GM18909 (cell line): ENCODE data around the gene COL26A1.
"Not testable (repeated sequence)": the region's sequence is repeated elsewhere in the genome, so short reads cannot be mapped to it uniquely, and the experiment has no call there.

Source experiments
- ATAC-seq: cut with Tn5 transposase; IDR thresholded peaks from one replicate; pipeline ENCODE4 v1.9.1; 2021; ENCODE audit warnings: mild to moderate bottlenecking; ENCODE audit not compliant: unreplicated experiment, poor library complexity

Gene COL26A1

GRCh38 chr7:101487105-101487458 lies 124.4 kb downstream of the COL26A1 start:
- ATAC-seq = no peak

GRCh38 chr7:101487753-101488152 lies 125.1 kb downstream of the COL26A1 start:
- no peak for ATAC-seq

DNA sequence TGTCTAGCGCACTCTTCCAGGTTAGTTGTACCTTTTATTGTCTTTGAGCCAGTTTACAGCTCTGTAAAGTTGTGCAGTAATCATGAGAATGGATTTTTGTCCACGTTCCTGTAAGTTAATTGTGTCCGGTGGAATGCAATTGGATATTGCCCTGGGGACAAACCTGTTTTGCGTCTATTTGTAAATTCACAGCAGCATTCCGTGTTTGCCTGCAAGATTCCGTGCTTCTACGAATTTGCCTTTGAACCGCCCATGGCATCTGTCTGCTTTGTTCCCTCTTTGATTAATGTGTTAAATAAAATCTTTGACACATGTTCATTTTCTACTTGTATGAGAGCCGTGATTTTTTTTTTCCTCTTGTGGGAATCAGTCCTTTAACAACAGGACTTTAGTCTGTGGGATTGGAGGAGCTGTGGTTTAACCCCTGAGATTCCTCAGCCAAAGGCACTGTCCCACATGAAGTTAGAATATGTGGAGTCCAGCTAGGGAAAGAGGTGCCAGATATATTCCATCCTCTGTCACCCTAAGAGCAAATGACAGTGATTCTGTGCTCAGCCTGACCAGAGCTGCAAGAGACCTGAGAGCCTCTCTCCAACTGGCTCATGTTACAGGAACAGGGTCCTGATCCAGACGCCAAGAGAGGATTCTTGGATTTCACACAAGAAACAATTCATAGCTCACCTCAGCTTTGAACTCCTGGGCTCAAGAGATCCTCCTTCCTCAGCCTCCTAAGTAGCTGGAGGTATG lies 126.3 kb downstream of the COL26A1 start:
- ATAC-seq = no peak

GRCh38 chr7:101490439-101490838 lies 127.8 kb downstream of the COL26A1 start:
- ATAC-seq = not testable (repeated sequence)

DNA sequence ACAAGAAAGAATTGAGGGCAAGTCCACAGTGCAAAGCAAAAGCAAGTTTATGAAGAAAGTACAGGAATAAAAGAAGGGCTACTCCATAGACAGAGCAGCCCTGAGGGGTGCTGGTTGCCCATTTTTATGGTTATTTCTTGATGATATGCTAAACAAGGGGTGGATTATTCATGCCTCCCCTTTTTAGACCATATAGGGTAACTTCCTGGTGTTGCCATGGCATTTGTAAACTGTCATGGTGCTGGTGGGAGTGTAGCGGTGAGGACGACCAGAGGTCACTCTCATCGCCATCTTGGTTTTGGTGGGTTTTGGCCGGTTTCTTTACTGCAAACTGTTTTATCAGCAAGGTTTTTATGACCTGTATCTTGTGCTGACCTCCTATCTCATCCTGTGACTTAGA lies 128.8 kb downstream of the COL26A1 start:
- not testable (repeated sequence) for ATAC-seq

- no peak for ATAC-seq
Measured at GRCh38 chr7:101494602-101495329, 132.1 kb downstream of the COL26A1 start.

DNA sequence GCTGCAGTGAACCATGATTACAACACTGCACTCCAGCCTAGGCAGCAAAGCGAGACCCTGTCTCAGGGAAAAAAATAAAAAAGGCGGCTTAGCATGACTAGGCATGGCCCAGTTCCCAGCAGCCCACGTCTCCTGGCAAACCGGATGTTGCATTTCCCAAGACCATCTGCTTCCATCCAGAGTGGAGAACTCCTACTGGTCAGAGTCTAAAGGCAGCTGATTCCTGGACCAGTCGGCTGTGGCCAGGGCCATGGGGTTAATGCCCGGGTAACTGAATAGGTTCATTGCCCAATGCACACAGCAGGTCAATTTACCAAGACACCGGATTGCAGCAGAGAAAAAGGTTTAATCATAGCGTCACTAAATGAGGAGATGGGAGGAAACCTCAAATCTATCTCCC lies 133.3 kb downstream of the COL26A1 start:
- ATAC-seq = no peak

DNA sequence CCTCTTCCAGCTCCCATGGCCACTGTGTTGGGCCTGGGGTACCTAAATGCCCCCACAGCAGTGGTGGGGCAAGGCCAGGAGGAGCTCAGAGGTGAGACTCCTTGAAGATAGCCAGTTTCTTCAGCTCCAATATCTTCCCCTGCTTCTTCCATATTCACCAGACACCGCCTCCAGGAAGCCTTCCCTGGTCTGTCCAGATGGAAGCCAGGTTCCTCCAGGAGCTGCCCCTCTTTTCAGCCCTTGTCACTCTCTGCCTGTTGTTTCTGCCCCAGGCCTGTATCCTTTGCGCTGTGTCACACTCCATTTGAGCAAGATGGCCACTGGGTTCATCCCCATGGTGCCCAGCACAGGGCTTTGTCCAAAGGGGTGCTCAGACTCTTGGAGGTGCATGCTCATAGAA lies 138.7 kb downstream of the COL26A1 start:
- ATAC-seq = no peak

- no peak for ATAC-seq
Measured at GRCh38 chr7:101502466-101503098, 139.9 kb downstream of the COL26A1 start.

DNA sequence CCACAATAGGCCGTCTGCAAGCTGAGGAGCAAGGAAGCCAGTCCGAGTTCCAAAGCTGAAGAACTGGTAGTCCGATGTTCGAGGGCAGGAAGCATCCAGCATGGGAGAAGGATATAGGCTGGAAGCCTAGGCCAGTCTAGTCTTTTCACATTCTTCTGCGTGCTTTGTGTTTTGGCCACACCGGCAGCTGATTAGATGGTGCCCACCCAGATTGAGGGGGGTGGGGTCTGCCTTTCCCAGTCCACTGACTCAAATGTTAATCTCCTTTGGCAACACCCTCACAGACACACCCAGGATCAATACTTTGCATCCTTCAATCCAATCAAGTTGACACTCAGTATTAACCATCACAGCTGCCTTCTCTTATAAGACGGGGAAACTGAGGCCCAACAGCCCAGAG lies 142.8 kb downstream of the COL26A1 start:
- not testable (repeated sequence) for ATAC-seq

DNA sequence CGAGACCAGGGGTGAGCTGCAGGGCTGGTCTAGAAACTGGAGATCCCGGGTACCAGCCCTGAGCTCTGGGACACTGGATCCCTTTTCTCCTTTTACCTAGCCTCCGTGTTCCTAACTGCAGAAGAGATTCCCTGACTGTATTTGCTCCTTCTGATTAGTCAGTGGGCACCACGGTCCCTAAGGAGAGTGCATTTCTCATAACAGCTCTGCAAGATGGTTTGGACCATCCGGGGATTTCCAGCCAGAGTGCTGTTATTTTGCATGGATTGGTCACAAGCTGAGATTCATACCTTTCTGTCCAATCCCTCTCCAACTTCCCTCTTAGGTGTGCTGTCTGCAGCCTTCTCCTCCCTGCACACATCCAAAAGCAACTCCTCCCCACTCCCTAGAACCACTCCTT lies 143.9 kb downstream of the COL26A1 start:
- no peak for ATAC-seq

GRCh38 chr7:101507327-101507726 lies 144.7 kb downstream of the COL26A1 start:
- ATAC-seq = no peak

DNA sequence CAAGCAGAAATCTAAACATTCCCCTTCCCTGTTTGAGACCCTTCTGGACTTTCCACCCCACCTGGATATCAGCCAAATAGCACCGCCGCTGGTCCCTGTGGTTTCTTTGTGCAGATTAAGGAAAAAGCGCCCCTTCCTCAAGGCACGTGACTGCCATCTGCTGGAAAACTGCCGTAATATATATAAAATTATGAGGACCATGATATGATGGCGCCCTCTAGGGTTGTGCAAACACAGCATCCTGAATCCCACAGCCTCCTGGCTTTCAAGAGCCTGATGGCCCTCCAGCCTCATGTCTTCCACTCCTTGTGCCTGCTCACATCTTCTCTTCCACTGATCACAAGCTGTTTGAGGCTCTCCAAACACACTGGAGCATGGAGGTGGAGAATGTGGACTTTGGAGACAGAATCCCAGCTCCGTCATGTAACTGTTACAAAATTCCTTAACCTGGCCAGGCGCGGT lies 145.1 kb downstream of the COL26A1 start:
- no peak for ATAC-seq

DNA sequence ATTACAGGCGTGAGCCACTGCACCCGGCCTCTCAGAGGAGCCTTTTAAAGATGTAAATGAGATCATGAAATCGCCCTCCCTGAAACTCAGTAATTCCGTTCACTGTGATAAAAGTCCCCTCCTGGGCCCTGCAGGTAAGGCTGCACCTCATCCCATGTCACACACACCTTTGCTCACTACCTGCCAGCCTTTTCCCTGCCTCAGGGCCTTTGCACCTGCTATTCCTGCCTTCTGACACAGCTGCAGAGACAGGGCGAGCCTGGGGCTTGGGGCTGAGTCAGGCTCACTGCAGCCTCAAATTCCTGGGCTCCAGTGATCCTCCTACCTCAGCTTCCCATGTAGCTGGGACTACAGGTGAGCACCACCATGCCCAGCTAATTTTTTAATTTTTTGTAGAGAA lies 147.6 kb downstream of the COL26A1 start:
- no peak for ATAC-seq

GRCh38 chr7:101511965-101512364 lies 149.3 kb downstream of the COL26A1 start:
- no peak for ATAC-seq

- ATAC-seq = no peak
Measured at GRCh38 chr7:101516851-101517250, 154.2 kb downstream of the COL26A1 start.

DNA sequence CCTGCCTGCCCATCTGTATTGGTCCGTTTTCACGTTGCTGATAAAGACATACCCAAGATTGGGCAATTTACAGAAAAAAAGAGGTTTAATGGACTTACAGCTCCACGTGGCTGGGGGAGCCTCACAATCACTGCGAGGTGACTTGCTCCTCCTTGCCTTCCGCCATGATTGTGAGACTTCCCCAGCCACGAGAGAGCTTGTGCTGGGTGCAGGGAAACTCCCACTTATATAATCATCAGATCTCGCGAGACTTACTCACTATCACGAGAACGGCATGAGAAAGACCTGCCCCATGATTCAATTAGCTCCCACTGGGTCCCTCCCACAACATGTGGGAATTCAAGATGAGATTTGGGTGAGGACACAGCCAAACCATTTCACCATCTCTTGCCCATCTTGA lies 154.6 kb downstream of the COL26A1 start:
- ATAC-seq = no peak

DNA sequence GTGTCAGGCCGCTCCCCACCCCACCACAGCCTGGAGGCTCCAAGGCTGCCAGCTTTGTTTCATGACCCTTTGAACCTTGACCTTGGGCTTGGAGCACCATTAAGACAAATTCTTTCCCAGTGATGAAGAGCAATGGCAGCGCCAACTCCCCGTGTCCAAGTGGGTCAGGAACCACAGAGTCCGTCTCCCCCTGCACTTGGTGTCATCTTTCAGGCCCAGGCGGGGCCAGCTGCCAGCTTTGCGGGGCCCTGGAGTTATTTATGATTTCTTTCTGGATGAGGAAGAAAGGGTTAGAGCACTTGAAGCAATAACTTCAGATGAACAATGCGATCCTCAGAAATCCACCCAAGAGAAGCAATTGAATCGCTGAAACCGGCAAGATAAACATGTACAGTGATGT lies 155.7 kb downstream of the COL26A1 start:
- ATAC-seq = no peak

- no peak for ATAC-seq
Measured at GRCh38 chr7:101519324-101520023, 156.8 kb downstream of the COL26A1 start.

- ATAC-seq = no peak
Measured at GRCh38 chr7:101521430-101521925, 158.8 kb downstream of the COL26A1 start.

- ATAC-seq = no peak
Measured at GRCh38 chr7:101522021-101522420, 159.3 kb downstream of the COL26A1 start.
